Left ventricle myocardium inferior (tissue), 1 donor: ENCODE measurements around the gene PET117. TPM values are rescaled to one million over a fixed set of nuclear protein-coding genes. Genes with fewer than 3 reads are reported as not detected.
"Not testable (repeated sequence)": the region's sequence is repeated elsewhere in the genome, so short reads cannot be mapped to it uniquely, and the experiment has no call there.

ENCODE experiments used
- DNase-seq: peaks from one replicate; pipeline ENCODE4 v3.0.0-alpha.2; 2020
- H3K27ac ChIP-seq: fragments of 200-600 bp; replicated peaks from 2 replicates; pipeline ENCODE4 v1.8.0; 2021
- H3K27me3 ChIP-seq: fragments of 200-600 bp; 2 replicates; pipeline ENCODE4 v1.8.0; 2021; ENCODE audit warnings: low read depth
- H3K36me3 ChIP-seq: fragments of 200-600 bp; 2 replicates; pipeline ENCODE4 v1.8.0; 2021
- H3K4me1 ChIP-seq: fragments of 200-600 bp; 2 replicates; pipeline ENCODE4 v1.8.0; 2021
- H3K4me3 ChIP-seq: fragments of 200-600 bp; 2 replicates; pipeline ENCODE4 v1.8.0; 2021; ENCODE audit warnings: mild to moderate bottlenecking, moderate library complexity
- H3K9me3 ChIP-seq: fragments of 200-600 bp; replicated peaks from 2 replicates; pipeline ENCODE4 v1.8.0; 2021
- intact Hi-C: fragments of 100-400 bp; cut with micrococcal nuclease; formaldehyde crosslinking; loops from one replicate; pipeline ENCODE4 v1.11.0; 2022
- total RNA-seq: library from RNA; stranded (reverse); fragmentation: NEBNext Ultra II Directional; extraction: Animal tissue kit (Norgen Biotek cat#: 25700); gene quantifications from one replicate; pipeline ENCODE4 v1.2.1, GENCODE V29; 2021
- TF ChIP-seq, protein P1 (sequence below): fragments of 200-600 bp; IDR thresholded peaks from 2 replicates; pipeline ENCODE4 v1.8.0; 2021; ENCODE audit warnings: antibody characterized with exemption, mild to moderate bottlenecking, borderline replicate concordance
- donor health status: DM: no; HTN: yes; CAD: no; lungs with severe emphysema.

PET117 gene
- total RNA-seq, 1 donor from 2014 or later, result 9.1 TPM

GRCh38 chr20:18092890-18093289 is 44.8 kb upstream of the PET117 start:
- TF ChIP-seq, protein P1, sequence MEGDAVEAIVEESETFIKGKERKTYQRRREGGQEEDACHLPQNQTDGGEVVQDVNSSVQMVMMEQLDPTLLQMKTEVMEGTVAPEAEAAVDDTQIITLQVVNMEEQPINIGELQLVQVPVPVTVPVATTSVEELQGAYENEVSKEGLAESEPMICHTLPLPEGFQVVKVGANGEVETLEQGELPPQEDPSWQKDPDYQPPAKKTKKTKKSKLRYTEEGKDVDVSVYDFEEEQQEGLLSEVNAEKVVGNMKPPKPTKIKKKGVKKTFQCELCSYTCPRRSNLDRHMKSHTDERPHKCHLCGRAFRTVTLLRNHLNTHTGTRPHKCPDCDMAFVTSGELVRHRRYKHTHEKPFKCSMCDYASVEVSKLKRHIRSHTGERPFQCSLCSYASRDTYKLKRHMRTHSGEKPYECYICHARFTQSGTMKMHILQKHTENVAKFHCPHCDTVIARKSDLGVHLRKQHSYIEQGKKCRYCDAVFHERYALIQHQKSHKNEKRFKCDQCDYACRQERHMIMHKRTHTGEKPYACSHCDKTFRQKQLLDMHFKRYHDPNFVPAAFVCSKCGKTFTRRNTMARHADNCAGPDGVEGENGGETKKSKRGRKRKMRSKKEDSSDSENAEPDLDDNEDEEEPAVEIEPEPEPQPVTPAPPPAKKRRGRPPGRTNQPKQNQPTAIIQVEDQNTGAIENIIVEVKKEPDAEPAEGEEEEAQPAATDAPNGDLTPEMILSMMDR, result no peak
- no peaks in the 10 kb centered on the region for H3K9me3 ChIP-seq
- H3K36me3 ChIP-seq, result no peaks in the 10 kb centered on the region
- H3K27ac ChIP-seq, result no peak overlapping the region
- no peaks in the 10 kb centered on the region for H3K4me1 ChIP-seq
- peaks cover 83% of the 10 kb centered on the region for H3K27me3 ChIP-seq
- no peak overlapping the region for H3K4me3 ChIP-seq
- no peak for DNase-seq
- intact Hi-C loops, result no loop called here

- DNase-seq, result no peak
- no peaks in the 10 kb centered on the region for H3K36me3 ChIP-seq
- intact Hi-C loops, result no loop called here
- H3K4me1 ChIP-seq, result no peaks in the 10 kb centered on the region
- H3K27me3 ChIP-seq, result peaks cover 83% of the 10 kb centered on the region
- no peak overlapping the region for H3K4me3 ChIP-seq
- TF ChIP-seq, protein P1, result no peak
- H3K9me3 ChIP-seq, result no peaks in the 10 kb centered on the region
- no peak overlapping the region for H3K27ac ChIP-seq
Observed at GRCh38 chr20:18093388-18093787, 44.3 kb upstream of the PET117 start.

- H3K27ac ChIP-seq, result no peak overlapping the region
- H3K4me1 ChIP-seq, result no peaks in the 10 kb centered on the region
- intact Hi-C loops, result no loop called here
- H3K27me3 ChIP-seq, result peaks cover 82% of the 10 kb centered on the region
- H3K9me3 ChIP-seq, result no peaks in the 10 kb centered on the region
- no peak overlapping the region for H3K4me3 ChIP-seq
- H3K36me3 ChIP-seq, result no peaks in the 10 kb centered on the region
- no peak for DNase-seq
- TF ChIP-seq, protein P1, result no peak
Observed at GRCh38 chr20:18094191-18094590, 43.5 kb upstream of the PET117 start.

DNA sequence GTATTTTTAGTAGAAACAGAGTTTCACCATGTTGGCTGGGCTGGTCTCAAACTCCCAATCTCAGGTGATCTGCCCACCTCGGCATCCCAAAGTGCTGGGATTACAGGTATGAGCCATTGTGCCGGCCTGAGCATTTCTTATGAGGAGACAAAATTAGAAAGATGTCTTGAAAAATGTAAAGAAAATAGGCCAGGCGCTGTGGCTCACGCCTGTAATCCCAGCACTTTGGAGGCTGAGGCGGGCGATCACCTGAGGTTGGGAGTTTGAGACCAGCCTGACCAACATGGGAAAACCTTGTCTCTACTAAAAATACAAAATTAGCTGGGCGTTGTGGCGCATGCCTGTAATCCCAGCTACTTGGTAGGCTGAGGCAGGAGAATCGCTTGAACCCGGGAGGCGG is 37.1 kb upstream of the PET117 start:
- H3K9me3 ChIP-seq, H3K27ac ChIP-seq, H3K36me3 ChIP-seq, H3K4me3 ChIP-seq, H3K4me1 ChIP-seq, intact Hi-C loops, DNase-seq: not testable (repeated sequence)
- H3K27me3 ChIP-seq, result peaks cover 82% of the 10 kb centered on the region

DNA sequence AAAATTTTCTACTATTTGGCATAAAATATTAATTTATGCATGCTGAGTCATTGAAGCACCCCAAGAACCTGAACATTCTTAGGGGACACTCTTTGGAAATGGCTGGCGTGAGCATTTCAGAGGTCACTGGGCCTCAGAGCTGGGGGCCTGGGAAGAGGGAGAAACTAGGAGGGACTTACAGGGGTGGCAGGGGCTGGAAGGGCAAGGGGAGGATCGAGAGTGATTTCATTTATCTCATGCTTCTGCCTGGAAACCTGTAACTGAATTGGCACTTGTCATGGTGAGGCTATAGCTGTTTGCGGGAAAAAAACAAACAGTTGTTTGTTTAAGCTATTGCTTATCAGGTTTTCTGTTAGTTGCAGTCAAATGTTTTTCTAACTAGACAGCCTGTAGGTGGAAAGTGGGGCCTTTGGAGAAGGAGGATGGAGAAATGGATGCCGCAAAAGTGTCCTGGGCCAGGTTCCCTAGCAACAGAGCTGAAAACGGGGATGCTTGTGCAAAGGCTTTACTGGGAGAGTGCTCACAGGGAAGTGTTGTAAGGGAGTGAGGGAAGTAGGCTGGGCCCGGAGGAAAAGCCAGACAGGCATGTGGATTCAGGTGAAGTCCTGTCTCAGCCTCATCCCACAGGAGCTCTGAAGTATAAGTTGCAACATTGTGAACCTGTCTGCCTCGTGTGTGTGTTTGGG is 36.4 kb upstream of the PET117 start:
- TF ChIP-seq, protein P1, result no peak
- Histone ChIP-seq H3K4me3 (no peak overlapping the region), H3K27me3 (peaks cover 78% of the 10 kb centered on the region), H3K4me1 (no peaks in the 10 kb centered on the region), H3K9me3 (no peaks in the 10 kb centered on the region), H3K27ac (no peak overlapping the region), H3K36me3 (no peaks in the 10 kb centered on the region)
- intact Hi-C loops, result no loop called here
- DNase-seq, result no peak

GRCh38 chr20:18103497-18103896 is 34.2 kb upstream of the PET117 start:
- DNase-seq, result no peak
- Histone ChIP-seq H3K4me1 (no peaks in the 10 kb centered on the region), H3K36me3 (no peaks in the 10 kb centered on the region), H3K27me3 (peaks cover 58% of the 10 kb centered on the region), H3K9me3 (peaks cover 6% of the 10 kb centered on the region), H3K4me3 (no peak overlapping the region), H3K27ac (no peak overlapping the region)
- TF ChIP-seq, protein P1, result no peak
- intact Hi-C loops, result no loop called here
